GM19238 (cell line): Measurements from ENCODE around the gene SLC5A6.

Source experiments
- DNase-seq: peaks from one replicate; pipeline ENCODE4 v3.0.0; 2011; ENCODE audit warnings: low spot score; ENCODE audit not compliant: insufficient read length

The SLC5A6 gene

DNA sequence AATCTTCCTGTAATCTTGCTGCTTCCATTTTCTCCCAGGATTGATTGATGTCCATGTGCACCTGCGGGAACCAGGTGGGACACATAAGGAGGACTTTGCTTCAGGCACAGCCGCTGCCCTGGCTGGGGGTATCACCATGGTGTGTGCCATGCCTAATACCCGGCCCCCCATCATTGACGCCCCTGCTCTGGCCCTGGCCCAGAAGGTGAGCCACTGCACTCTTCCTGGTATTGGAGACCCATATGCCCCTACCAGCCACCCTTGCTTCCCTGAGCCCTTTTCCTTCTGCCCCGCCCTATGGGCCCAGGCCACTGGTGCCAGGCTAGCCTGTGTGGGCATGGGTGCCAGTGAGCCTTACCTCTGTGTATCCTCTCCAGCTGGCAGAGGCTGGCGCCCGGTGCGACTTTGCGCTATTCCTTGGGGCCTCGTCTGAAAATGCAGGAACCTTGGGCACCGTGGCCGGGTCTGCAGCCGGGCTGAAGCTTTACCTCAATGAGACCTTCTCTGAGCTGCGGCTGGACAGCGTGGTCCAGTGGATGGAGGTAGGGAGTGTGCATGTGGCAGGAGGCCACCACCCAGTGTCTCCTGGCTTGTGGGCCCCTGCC is 25.4 kb upstream of the SLC5A6 start:
- DNase-seq, result no peak

DNA sequence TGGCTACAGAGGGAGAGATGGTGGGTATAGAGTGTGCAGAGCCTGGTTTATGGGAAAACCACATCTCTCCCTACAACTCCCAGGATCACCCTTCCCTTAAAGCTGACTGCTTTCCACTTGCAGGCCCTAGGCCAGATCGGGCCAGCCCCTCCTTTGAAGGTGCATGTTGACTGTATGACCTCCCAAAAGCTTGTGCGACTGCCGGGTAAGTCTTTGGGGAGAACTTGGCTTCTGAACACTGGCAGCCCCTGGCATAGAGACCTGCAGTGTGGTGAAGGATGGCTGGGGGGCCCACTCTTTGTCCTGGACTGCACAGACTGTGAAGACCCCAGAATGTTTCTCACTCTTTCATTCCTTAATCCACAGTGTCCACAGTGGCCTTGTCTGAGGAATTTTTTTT is 24.6 kb upstream of the SLC5A6 start:
- DNase-seq, result no peak

DNA sequence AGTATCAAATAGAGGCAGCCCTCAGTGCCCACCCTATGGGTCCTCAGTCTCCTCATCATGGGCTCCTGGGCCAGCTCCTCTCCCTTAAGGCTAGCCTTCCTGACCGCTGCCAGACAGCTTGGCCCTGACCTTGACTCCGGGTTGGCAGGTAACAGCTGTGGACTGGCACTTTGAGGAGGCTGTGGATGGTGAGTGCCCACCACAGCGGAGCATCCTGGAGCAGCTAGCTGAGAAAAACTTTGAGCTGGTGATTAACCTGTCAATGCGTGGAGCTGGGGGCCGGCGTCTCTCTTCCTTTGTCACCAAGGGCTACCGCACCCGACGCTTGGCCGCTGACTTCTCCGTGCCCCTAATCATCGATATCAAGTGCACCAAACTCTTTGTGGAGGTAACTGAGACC is 24.1 kb upstream of the SLC5A6 start:
- no peak for DNase-seq

- DNase-seq, result no peak
Observed at GRCh38 chr2:27233341-27233740, 21.3 kb upstream of the SLC5A6 start.

DNA sequence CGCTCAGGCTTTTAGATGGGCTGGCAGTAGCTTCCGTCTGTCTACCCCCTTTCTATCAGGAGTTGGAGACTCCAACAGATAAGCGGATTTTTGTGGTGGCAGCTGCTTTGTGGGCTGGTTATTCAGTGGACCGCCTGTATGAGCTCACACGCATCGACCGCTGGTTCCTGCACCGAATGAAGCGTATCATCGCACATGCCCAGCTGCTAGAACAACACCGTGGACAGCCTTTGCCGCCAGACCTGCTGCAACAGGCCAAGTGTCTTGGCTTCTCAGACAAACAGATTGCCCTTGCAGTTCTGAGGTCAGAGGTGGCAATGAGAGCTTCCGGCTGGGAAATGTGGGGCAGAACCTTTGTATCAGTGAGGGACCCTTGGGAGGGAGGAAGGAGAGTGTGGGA is 19.9 kb upstream of the SLC5A6 start:
- DNase-seq, result no peak

GRCh38 chr2:27227501-27227900 is 15.4 kb upstream of the SLC5A6 start:
- DNase-seq, result no peak

DNA sequence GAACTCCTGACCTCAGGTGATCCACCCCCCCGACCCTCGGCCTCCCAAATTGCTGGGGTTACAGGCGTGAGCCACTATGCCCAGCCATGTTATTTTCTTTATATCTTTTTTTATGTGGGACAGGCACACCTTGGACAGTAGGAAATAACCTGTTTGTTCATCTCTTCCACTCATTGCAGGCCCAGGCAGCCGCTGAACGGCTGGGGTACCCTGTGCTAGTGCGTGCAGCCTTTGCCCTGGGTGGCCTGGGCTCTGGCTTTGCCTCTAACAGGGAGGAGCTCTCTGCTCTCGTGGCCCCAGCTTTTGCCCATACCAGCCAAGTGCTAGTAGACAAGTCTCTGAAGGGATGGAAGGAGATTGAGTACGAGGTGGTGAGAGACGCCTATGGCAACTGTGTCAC is 13.5 kb upstream of the SLC5A6 start:
- no peak for DNase-seq

- DNase-seq, result no peak
Observed at GRCh38 chr2:27223416-27223815, 11.3 kb upstream of the SLC5A6 start.

GRCh38 chr2:27222407-27222806 is 10.3 kb upstream of the SLC5A6 start:
- no peak for DNase-seq

DNA sequence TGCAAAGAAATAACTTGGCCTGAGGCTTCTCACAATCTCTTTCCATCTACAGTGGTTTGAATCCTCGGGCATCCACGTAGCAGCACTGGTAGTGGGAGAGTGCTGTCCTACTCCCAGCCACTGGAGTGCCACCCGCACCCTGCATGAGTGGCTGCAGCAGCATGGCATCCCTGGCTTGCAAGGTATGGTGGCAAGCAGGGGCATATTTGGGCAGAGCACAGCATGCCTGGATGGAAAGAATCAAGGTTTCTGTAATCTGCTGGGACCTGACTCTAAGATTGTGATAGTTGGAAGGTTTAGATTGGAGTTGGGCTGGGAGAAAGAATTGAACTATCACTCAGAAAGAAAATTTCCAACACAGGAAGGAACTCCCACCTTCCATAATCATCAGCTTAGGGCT is 9.1 kb upstream of the SLC5A6 start:
- DNase-seq, result no peak

GRCh38 chr2:27220091-27220490 is 8.0 kb upstream of the SLC5A6 start:
- no peak for DNase-seq

DNA sequence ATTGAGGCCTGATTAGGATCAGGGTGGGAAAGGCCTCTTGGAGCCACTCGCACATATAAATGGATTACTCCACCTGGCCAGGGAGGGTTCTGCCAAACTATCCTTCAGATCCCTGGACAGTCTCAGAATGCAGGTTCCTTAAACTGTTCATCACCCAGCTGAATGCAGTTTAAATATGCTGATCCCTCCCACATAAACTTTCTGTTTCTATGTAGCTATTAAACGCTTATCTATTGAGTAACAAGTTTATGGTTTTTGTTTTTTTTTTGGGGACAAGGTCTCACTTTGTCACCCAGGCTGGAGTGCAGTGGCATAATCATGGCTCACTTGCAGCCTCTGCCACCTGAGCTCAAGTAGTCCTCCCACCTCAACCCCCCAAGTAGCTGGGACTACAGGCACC is 7.0 kb upstream of the SLC5A6 start:
- no peak for DNase-seq

DNA sequence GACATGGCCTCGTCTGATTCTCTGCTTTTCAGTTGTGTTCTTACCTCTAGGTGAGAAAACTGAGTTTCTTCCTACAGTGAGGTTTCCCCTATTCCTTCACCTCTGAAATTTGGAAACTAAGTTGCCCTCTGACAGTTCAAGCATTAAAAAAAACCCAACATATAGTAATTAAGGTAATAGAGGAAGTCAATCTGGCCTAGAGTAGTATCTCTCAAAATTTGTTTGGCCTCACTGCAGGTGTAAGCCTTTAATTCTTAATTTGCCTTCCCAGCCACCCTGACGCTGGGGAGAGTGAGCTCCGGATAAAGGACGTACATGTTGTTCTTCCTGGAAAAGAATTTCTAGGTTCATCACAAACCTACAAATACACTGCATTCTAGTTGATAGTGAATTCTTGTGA is 6.5 kb upstream of the SLC5A6 start:
- DNase-seq, result no peak

- peak; percentile 87 for DNase-seq
Observed at GRCh38 chr2:27217173-27218121, 5.4 kb upstream of the SLC5A6 start, which contains the start of gene CAD. Gene CAD (plus strand): TSS chr2:27217369. CDS start chr2:27217552, 183 bp downstream.

DNA sequence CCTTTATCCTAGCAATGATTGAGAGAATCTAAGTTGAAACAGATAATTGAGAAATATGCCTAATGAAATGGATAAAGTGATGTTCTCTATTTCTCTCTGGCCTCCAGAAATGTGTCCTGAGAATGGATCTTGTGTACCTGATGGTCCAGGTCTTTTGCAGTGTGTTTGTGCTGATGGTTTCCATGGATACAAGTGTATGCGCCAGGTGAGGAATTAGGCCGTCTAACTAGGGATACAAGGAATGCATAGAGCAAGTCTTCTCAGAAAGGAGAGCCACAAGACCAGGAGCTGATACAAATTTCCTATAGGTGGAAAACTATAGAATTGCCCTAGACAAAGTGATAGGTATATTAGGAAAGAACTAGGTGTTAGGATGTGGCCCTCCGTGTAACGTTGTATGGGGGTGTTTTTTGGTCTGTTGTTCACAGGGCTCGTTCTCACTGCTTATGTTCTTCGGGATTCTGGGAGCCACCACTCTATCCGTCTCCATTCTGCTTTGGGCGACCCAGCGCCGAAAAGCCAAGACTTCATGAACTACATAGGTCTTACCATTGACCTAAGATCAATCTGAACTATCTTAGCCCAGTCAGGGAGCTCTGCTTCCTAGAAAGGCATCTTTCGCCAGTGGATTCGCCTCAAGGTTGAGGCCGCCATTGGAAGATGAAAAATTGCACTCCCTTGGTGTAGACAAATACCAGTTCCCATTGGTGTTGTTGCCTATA is 4.5 kb upstream of the SLC5A6 start:
- no peak for DNase-seq

- DNase-seq, result no peak
Observed at GRCh38 chr2:27214941-27215340, 2.9 kb upstream of the SLC5A6 start.

- peak; percentile 42 for DNase-seq
Observed at GRCh38 chr2:27212626-27213471, 781 bp upstream of the SLC5A6 start.

DNA sequence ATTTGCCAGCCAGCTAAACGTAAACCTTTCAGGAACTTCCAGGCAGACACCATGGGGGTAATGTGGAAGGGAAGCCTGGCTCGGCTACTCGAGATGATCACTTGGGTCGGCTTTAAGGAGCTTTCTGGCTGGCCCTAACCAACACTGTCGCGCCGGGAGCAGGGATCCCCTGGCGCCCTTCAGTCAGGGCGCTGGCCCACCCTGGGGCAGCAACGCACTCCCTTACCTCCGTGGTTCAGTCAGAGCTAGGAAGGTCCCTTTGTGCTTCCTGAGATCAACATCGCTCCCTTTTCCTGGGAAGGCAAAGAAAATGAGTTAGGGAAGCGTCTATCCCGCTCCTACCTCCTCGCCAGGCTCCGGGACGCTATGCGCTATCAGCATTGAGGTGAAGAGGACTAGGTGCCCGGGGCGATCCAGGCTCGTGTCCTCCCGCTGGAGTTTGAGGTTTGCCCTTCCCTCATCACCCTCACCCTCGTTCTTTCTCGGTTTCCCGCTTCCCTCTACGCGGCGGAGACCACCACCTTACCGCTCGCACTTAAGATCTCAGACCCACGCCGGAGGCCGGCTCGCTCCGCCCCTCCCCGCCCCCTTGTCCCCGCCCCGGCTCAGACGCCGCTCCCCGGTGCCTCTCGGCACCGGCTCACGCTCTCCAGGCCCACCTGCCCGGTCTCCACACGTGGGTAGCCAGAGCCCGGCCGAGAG is 676 bp downstream of the SLC5A6 start:
- no peak for DNase-seq

GRCh38 chr2:27209621-27210401 is 2.3 kb downstream of the SLC5A6 start:
- DNase-seq, result no peak
